K562 (cell line): Measurements from ENCODE around the gene CRYAB. TPM values are rescaled to one million over a fixed set of nuclear protein-coding genes. Genes with fewer than 3 reads are reported as not detected.

Experiments
- ATF4 ChIP-seq: fragments of 450-650 bp; formaldehyde crosslinking; IDR thresholded peaks from 2 replicates; pipeline ENCODE4 v1.4.0; 2022; ENCODE audit warnings: mild to moderate bottlenecking, moderate library complexity
- BDP1 ChIP-seq: IDR thresholded peaks from 3 replicates; pipeline ENCODE4 v1.6.1; 2011; ENCODE audit not compliant: insufficient read length, insufficient read depth
- CHD1 ChIP-seq: fragments of 200-600 bp; sonication (generic); IDR thresholded peaks from one replicate; pipeline ENCODE4 v1.6.1; 2012; ENCODE audit warnings: mild to moderate bottlenecking, moderate library complexity, low read length, inconsistent platforms
- E2F1 ChIP-seq: sonication (generic); formaldehyde crosslinking; IDR thresholded peaks from 2 replicates; pipeline ENCODE4 v1.8.1; 2023; ENCODE audit warnings: mild to moderate bottlenecking, missing genetic modification reagents, moderate library complexity
- HES1 ChIP-seq: fragments of 450-650 bp; IDR thresholded peaks from 2 replicates; pipeline ENCODE4 v1.6.1; 2016; ENCODE audit warnings: low read depth, mild to moderate bottlenecking, moderate library complexity
- HLTF ChIP-seq: fragments of 450-650 bp; IDR thresholded peaks from 2 replicates; pipeline ENCODE4 v1.6.1; 2016
- HNRNPUL1 ChIP-seq: fragments of 200-400 bp; formaldehyde crosslinking; IDR thresholded peaks from 2 replicates; pipeline ENCODE4 v1.6.1; 2017; ENCODE audit warnings: low read length
- MCM2 ChIP-seq: fragments of 450-650 bp; IDR thresholded peaks from 2 replicates; pipeline ENCODE4 v1.6.1; 2017; ENCODE audit warnings: low read depth, mild to moderate bottlenecking
- NR2F6 ChIP-seq: fragments of 450-650 bp; formaldehyde crosslinking; IDR thresholded peaks from 2 replicates; pipeline ENCODE4 v1.4.0; 2020; ENCODE audit warnings: mild to moderate bottlenecking
- PHB ChIP-seq: fragments of 250-450 bp; sonication (Bioruptor Pico); IDR thresholded peaks from 2 replicates; pipeline ENCODE4 v1.5.0; 2021
- RERE ChIP-seq: sonication (generic); formaldehyde crosslinking; IDR thresholded peaks from 2 replicates; pipeline ENCODE4 v1.8.0; 2023; ENCODE audit warnings: missing genetic modification reagents, mild to moderate bottlenecking, borderline replicate concordance
- RFX5 ChIP-seq: IDR thresholded peaks from 2 replicates; pipeline ENCODE4 v1.6.1; 2011; ENCODE audit warnings: low read depth, mild to moderate bottlenecking, improper control_type of control experiment, low read length
- ZBTB26 ChIP-seq: fragments of 450-650 bp; formaldehyde crosslinking; IDR thresholded peaks from 2 replicates; pipeline ENCODE4 v1.4.0; 2022; ENCODE audit warnings: missing genetic modification characterization
- ZNF280A ChIP-seq: fragments of 450-650 bp; IDR thresholded peaks from 2 replicates; pipeline ENCODE4 v1.6.1; 2018; ENCODE audit warnings: mild to moderate bottlenecking, low read depth; ENCODE audit not compliant: partially characterized antibody
- ZNF766 ChIP-seq: fragments of 200-800 bp; sonication (Bioruptor generic); conservative IDR thresholded peaks from 2 replicates; pipeline ENCODE4 v1.6.1; 2016; ENCODE audit warnings: missing genetic modification characterization, missing compliant biosample characterization
- ZNF780A ChIP-seq: fragments of 250-450 bp; sonication (Bioruptor Pico); IDR thresholded peaks from 2 replicates; pipeline ENCODE4 v1.5.0; 2021; ENCODE audit warnings: mild to moderate bottlenecking
- ZNF830 ChIP-seq: fragments of 250-450 bp; sonication (Bioruptor Pico); IDR thresholded peaks from 2 replicates; pipeline ENCODE4 v1.5.0; 2021; ENCODE audit warnings: mild to moderate bottlenecking
- polyA plus RNA-seq, 8 experiments: library from polyadenylated mRNA; depleted of rRNA in 4 of 8; stranded (reverse) in 5 of 8; unstranded in 3 of 8; fragments of >200 nt; fragmentation: Nextera tagmentation in 2 of 8; fragmentation: Illumina TruSeq in 1 of 8; extraction: Ambion mirVana in 2 of 8; extraction: Trizol in 1 of 8; gene quantifications; 2 replicates each; pipeline versions ENCODE4 v1.2.1 to v1.2.3, GENCODE V29; 2011 to 2014; ENCODE audit warnings: inconsistent platforms in 1 of 8, missing spikeins in 1 of 8
- total RNA-seq, 7 experiments: library from RNA; depleted of rRNA in 6 of 7; stranded (reverse); fragments of >200 nt in 6 of 7; fragmentation: Illumina TruSeq in 2 of 7; extraction: Trizol in 2 of 7; gene quantifications; 2 replicates each; pipeline versions ENCODE4 v1.2.1 to v1.2.3, GENCODE V29; 2011 to 2021; ENCODE audit warnings: low replicate concordance in 1 of 7

CRYAB gene
- total and polyA plus RNA-seq, 9 of the 15 experiments (the other 6 are each of a cell fraction or from before 2014, with no cell fraction given), result 0.83 to 7.5 (median 3.6) TPM

- no peak for TF ChIP-seq ATF4
- no peak for TF ChIP-seq RERE (CRISPR knock-in tag)
- no peak for TF ChIP-seq NR2F6
- no peak for TF ChIP-seq MCM2
- no peak for TF ChIP-seq ZBTB26 (CRISPR knock-in tag)
- 0 out of 2 replicates have a peak, but pooled peaks have one; percentile 77 for TF ChIP-seq ZNF766 (CRISPR knock-in tag)
- no peak for TF ChIP-seq CHD1
- TF ChIP-seq ZNF830 (CRISPR knock-in tag), result no peak
- TF ChIP-seq HNRNPUL1, result no peak
- no peak for TF ChIP-seq HES1
- no peak for TF ChIP-seq PHB (CRISPR knock-in tag)
- TF ChIP-seq RFX5, result no peak; the same call in 1 of the 2 replicates
- no peak for TF ChIP-seq E2F1 (CRISPR knock-in tag)
- TF ChIP-seq ZNF780A (CRISPR knock-in tag), result no peak
- TF ChIP-seq BDP1, result no peak
- no peak for TF ChIP-seq HLTF
- TF ChIP-seq ZNF280A, result no peak
Observed at GRCh38 chr11:111878849-111879636, 32.5 kb downstream of the CRYAB start, which contains the start of the genes CFAP68 and FDXACB1 (continued).
